HG02759 (cell line): ENCODE data around the gene LGR5.

Source experiments
- ATAC-seq: cut with Tn5 transposase; IDR thresholded peaks from one replicate; pipeline ENCODE4 v1.9.1; 2021; ENCODE audit warnings: mild to moderate bottlenecking, moderate library complexity; ENCODE audit not compliant: unreplicated experiment

LGR5 gene

GRCh38 chr12:71589478-71589881 lies 149.9 kb downstream of the LGR5 start:
- no peak for ATAC-seq

GRCh38 chr12:71591601-71592000 lies 152.0 kb downstream of the LGR5 start:
- ATAC-seq = no peak

- no peak for ATAC-seq
Measured at GRCh38 chr12:71592841-71593240, 153.2 kb downstream of the LGR5 start.

- ATAC-seq = no peak
Measured at GRCh38 chr12:71594214-71594948, 154.8 kb downstream of the LGR5 start.

- ATAC-seq = no peak
Measured at GRCh38 chr12:71599210-71599609, 159.6 kb downstream of the LGR5 start.

GRCh38 chr12:71601546-71601945 lies 161.9 kb downstream of the LGR5 start:
- ATAC-seq = no peak

GRCh38 chr12:71602761-71603577 lies 163.4 kb downstream of the LGR5 start:
- ATAC-seq = no peak

GRCh38 chr12:71605039-71605438 lies 165.4 kb downstream of the LGR5 start:
- no peak for ATAC-seq

- no peak for ATAC-seq
Measured at GRCh38 chr12:71607494-71608330, 168.1 kb downstream of the LGR5 start.

- no peak for ATAC-seq
Measured at GRCh38 chr12:71610031-71610795, 170.6 kb downstream of the LGR5 start.

- no peak for ATAC-seq
Measured at GRCh38 chr12:71621938-71622337, 182.3 kb downstream of the LGR5 start.

GRCh38 chr12:71625476-71625875 lies 185.9 kb downstream of the LGR5 start:
- no peak for ATAC-seq

- ATAC-seq = peak; percentile 77
Measured at GRCh38 chr12:71626098-71626497, 186.5 kb downstream of the LGR5 start.

GRCh38 chr12:71626768-71627167 lies 187.2 kb downstream of the LGR5 start:
- ATAC-seq = no peak

GRCh38 chr12:71627438-71628002 lies 187.9 kb downstream of the LGR5 start:
- no peak for ATAC-seq
